IMR-90 (cell line): ENCODE data around the gene DNAJB4.

ENCODE experiments used
- BHLHE40 ChIP-seq: fragments of 150-350 bp; IDR thresholded peaks from 2 replicates; pipeline ENCODE4 v1.6.1; 2016; ENCODE audit warnings: mild to moderate bottlenecking, low read depth, low read length
- CTCF ChIP-seq: conservative IDR thresholded peaks from 2 replicates; pipeline ENCODE4 v1.5.1; 2012; ENCODE audit warnings: mild to moderate bottlenecking, low read depth, low read length, improper control_type of control experiment

- no peak for TF ChIP-seq BHLHE40
- TF ChIP-seq CTCF: no peak
Measured at GRCh38 chr1:77989744-77990143, 15.0 kb upstream of the DNAJB4 start.
